Liver (tissue), 9 donors: ENCODE measurements around the gene TSPAN5. TPM values are rescaled to one million over a fixed set of nuclear protein-coding genes. Genes with fewer than 3 reads are reported as not detected.

ENCODE experiments used
- DNase-seq: peaks from one replicate; pipeline ENCODE4 v3.0.0-alpha.2; 2017; ENCODE audit warnings: low spot score
- H3K27ac ChIP-seq, 2 donors: one replicate each; pipeline ENCODE4 v1.7.0; 2013; ENCODE audit warnings: inconsistent platforms in 2 of 2, low read length in 2 of 2, control low read depth in 1 of 2, low read depth in 1 of 2, mild to moderate bottlenecking in 1 of 2
- H3K27me3 ChIP-seq, 4 donors: one replicate each; pipeline versions ENCODE4 v1.6.1 to v1.7.0; 2013; ENCODE audit warnings: low read length in 3 of 4, inconsistent platforms in 1 of 4, mild to moderate bottlenecking in 1 of 4, moderate library complexity in 1 of 4; ENCODE audit not compliant: control insufficient read depth in 4 of 4, insufficient read depth in 4 of 4
- H3K36me3 ChIP-seq, 4 donors: one replicate each; pipeline versions ENCODE4 v1.6.1 to v1.7.0; 2013; ENCODE audit warnings: low read length in 3 of 4, mild to moderate bottlenecking in 3 of 4, low read depth in 1 of 4, moderate library complexity in 1 of 4; ENCODE audit not compliant: control insufficient read depth in 4 of 4, insufficient read depth in 3 of 4
- H3K4me1 ChIP-seq, 4 donors: one replicate each; pipeline versions ENCODE4 v1.6.1 to v1.7.0; 2013; ENCODE audit warnings: low read length in 3 of 4, mild to moderate bottlenecking in 3 of 4, moderate library complexity in 1 of 4; ENCODE audit not compliant: control insufficient read depth in 4 of 4, insufficient read depth in 4 of 4
- H3K4me3 ChIP-seq, 3 donors: one replicate each; pipeline versions ENCODE4 v1.6.1 to v1.7.0; 2013; ENCODE audit warnings: low read length in 3 of 3, control low read depth in 1 of 3, low read depth in 1 of 3, mild to moderate bottlenecking in 1 of 3
- H3K9ac ChIP-seq, 2 donors: one replicate each; pipeline ENCODE4 v1.7.0; 2013; ENCODE audit warnings: low read length in 2 of 2, mild to moderate bottlenecking in 2 of 2, moderate library complexity in 2 of 2, control low read depth in 1 of 2, low read depth in 1 of 2
- H3K9me3 ChIP-seq, 4 donors: one replicate each; pipeline versions ENCODE4 v1.6.1 to v1.7.0; 2013; ENCODE audit warnings: low read length in 3 of 4; ENCODE audit not compliant: control insufficient read depth in 4 of 4
- ATF3 ChIP-seq: IDR thresholded peaks from 2 replicates; pipeline ENCODE4 v1.6.1; 2016; ENCODE audit warnings: antibody characterized with exemption
- CTCF ChIP-seq: fragments of 150-350 bp; IDR thresholded peaks from 2 replicates; pipeline ENCODE4 v1.5.1; 2017; ENCODE audit warnings: improper control_type of control experiment, low read depth, low read length; ENCODE audit not compliant: missing input control
- EGR1 ChIP-seq, 2 donors: IDR thresholded peaks; 2 replicates each; pipeline ENCODE4 v1.6.1; 2016 to 2018; ENCODE audit warnings: antibody characterized with exemption in 2 of 2, low read depth in 2 of 2
- FOXA1 ChIP-seq: IDR thresholded peaks from 2 replicates; pipeline ENCODE4 v1.6.1; 2016; ENCODE audit warnings: antibody characterized with exemption
- GABPA ChIP-seq, 2 donors: IDR thresholded peaks in 1 of 2; conservative IDR thresholded peaks in 1 of 2; 2 replicates each; pipeline ENCODE4 v1.6.1; 2016; ENCODE audit warnings: antibody characterized with exemption in 2 of 2, mild to moderate bottlenecking in 1 of 2, moderate library complexity in 1 of 2
- HNF4A ChIP-seq, 2 donors: conservative IDR thresholded peaks; 2 replicates each; pipeline ENCODE4 v1.6.1; 2016; ENCODE audit warnings: antibody characterized with exemption in 2 of 2, mild to moderate bottlenecking in 2 of 2
- HNF4G ChIP-seq: IDR thresholded peaks from 2 replicates; pipeline ENCODE4 v1.6.1; 2016; ENCODE audit warnings: antibody characterized with exemption
- JUND ChIP-seq, 2 donors: IDR thresholded peaks; 2 replicates each; pipeline ENCODE4 v1.6.1; 2016; ENCODE audit warnings: antibody characterized with exemption in 2 of 2
- MAX ChIP-seq: IDR thresholded peaks from 2 replicates; pipeline ENCODE4 v1.6.1; 2016; ENCODE audit warnings: antibody characterized with exemption
- NR2F2 ChIP-seq: IDR thresholded peaks from 2 replicates; pipeline ENCODE4 v1.6.1; 2016; ENCODE audit warnings: antibody characterized with exemption
- RAD21 ChIP-seq, 2 donors: IDR thresholded peaks; 2 replicates each; pipeline ENCODE4 v1.6.1; 2016; ENCODE audit warnings: antibody characterized with exemption in 2 of 2, mild to moderate bottlenecking in 2 of 2
- REST ChIP-seq: IDR thresholded peaks from 2 replicates; pipeline ENCODE4 v1.6.1; 2016; ENCODE audit warnings: antibody characterized with exemption, mild to moderate bottlenecking
- RXRA ChIP-seq, 2 donors: IDR thresholded peaks; 2 replicates each; pipeline ENCODE4 v1.6.1; 2017 to 2018; ENCODE audit warnings: antibody characterized with exemption in 2 of 2, mild to moderate bottlenecking in 1 of 2
- SP1 ChIP-seq: IDR thresholded peaks from 2 replicates; pipeline ENCODE4 v1.6.1; 2018; ENCODE audit warnings: antibody characterized with exemption, mild to moderate bottlenecking
- TAF1 ChIP-seq: conservative IDR thresholded peaks from 2 replicates; pipeline ENCODE4 v1.6.1; 2016; ENCODE audit warnings: antibody characterized with exemption, mild to moderate bottlenecking
- YY1 ChIP-seq: IDR thresholded peaks from 2 replicates; pipeline ENCODE4 v1.6.1; 2016; ENCODE audit warnings: antibody characterized with exemption, mild to moderate bottlenecking
- ZBTB33 ChIP-seq: IDR thresholded peaks from 2 replicates; pipeline ENCODE4 v1.6.1; 2016; ENCODE audit warnings: antibody characterized with exemption
- WGBS: extraction: QIAGEN DNeasy Blood & Tissue Kit; methylation state at CpG from one replicate; pipeline ENCODE4 v1.1.7; 2013; 5-methylcytosine and 5-hydroxymethylcytosine counted together
- polyA plus RNA-seq, 2 donors: library from polyadenylated mRNA; stranded (reverse) in 1 of 2; unstranded in 1 of 2; fragments of 200-250 nt in 1 of 2; fragments of >200 nt in 1 of 2; fragmentation: Nextera tagmentation in 1 of 2; extraction: Ambion mirVana in 1 of 2; gene quantifications; one replicate each; pipeline versions ENCODE4 v1.2.1 to v1.2.3, GENCODE V29; 2013 to 2015
- total RNA-seq, 2 donors: library from RNA; depleted of rRNA; stranded (reverse); fragments of >200 nt; gene quantifications; one replicate each; pipeline ENCODE4 v1.2.3, GENCODE V29; 2014
- donor health status: healthy.
- donor health status: healthy.
- donor health status: healthy.
- donor health status: healthy.
- donor health status: healthy.

The TSPAN5 gene
- total and polyA plus RNA-seq, 4 donors: 0.36 to 54.0 (median 0.63) TPM

GRCh38 chr4:98641376-98641775, 17.0 kb downstream of the TSPAN5 start (continued):
- TF ChIP-seq ZBTB33: no peak

- no peaks in the 10 kb centered on the region for H3K9me3 ChIP-seq
- no peaks in the 10 kb centered on the region for H3K27me3 ChIP-seq
- H3K4me1 ChIP-seq: no peaks in the 10 kb centered on the region
- TF ChIP-seq RXRA (IDR thresholded peaks at IDR 0.05) (no peak), YY1 (no peak), RAD21 (IDR thresholded peaks at IDR 0.05) (no peak), NR2F2 (no peak), ATF3 (no peak), JUND (IDR thresholded peaks at IDR 0.05) (no peak), CTCF (no peak), HNF4A (conservative IDR thresholded peaks at IDR 0.05) (no peak), HNF4G (no peak), MAX (no peak), TAF1 (no peak), SP1 (no peak)
- H3K27ac ChIP-seq: no peak overlapping the region
- H3K9ac ChIP-seq: no peak overlapping the region
- H3K4me3 ChIP-seq: no peak overlapping the region
- 73% methylated on average over 2 of the region's 2 CpGs for WGBS
- no peak for DNase-seq
- no peaks in the 10 kb centered on the region for H3K36me3 ChIP-seq
Observed at GRCh38 chr4:98639523-98639922, 18.9 kb downstream of the TSPAN5 start.

- no peaks in the 10 kb centered on the region for H3K9me3 ChIP-seq
- H3K27ac ChIP-seq: no peak overlapping the region
- no peak overlapping the region for H3K4me3 ChIP-seq
- H3K36me3 ChIP-seq: no peaks in the 10 kb centered on the region
- TF ChIP-seq GABPA (IDR thresholded peaks at IDR 0.05 in 1 of 2, conservative IDR thresholded peaks at IDR 0.05 in 1 of 2) (no peak), RXRA (IDR thresholded peaks at IDR 0.05) (no peak), REST (no peak), RAD21 (IDR thresholded peaks at IDR 0.05) (no peak), FOXA1 (no peak), EGR1 (IDR thresholded peaks at IDR 0.05; ENCODE audit: low read depth in 2 of 2) (no peak), TAF1 (no peak), YY1 (no peak), JUND (IDR thresholded peaks at IDR 0.05) (no peak), MAX (no peak), NR2F2 (no peak), HNF4A (conservative IDR thresholded peaks at IDR 0.05) (no peak), CTCF (no peak), HNF4G (no peak)
- DNase-seq: no peak
- H3K27me3 ChIP-seq: no peaks in the 10 kb centered on the region
- 97% methylated on average over 2 of the region's 2 CpGs for WGBS
- no peaks in the 10 kb centered on the region for H3K4me1 ChIP-seq
- no peak overlapping the region for H3K9ac ChIP-seq
Observed at GRCh38 chr4:98639108-98639507, 19.3 kb downstream of the TSPAN5 start.
